Osteocyte (in vitro differentiated cells): Measurements from ENCODE around the gene ACACA. TPM values are rescaled to one million over a fixed set of nuclear protein-coding genes. Genes with fewer than 3 reads are reported as not detected.

Experiments used
- DNase-seq: peaks from one replicate; pipeline ENCODE4 v3.0.0; 2021; ENCODE audit warnings: mixed read lengths; ENCODE audit not compliant: unreplicated experiment; ENCODE audit errors: extremely low spot score
- H3K27ac Mint-ChIP-seq: one replicate; pipeline ENCODE4 v1.8.0; 2021; ENCODE audit warnings: mild to moderate bottlenecking, mixed read lengths; ENCODE audit not compliant: unreplicated experiment
- H3K27me3 Mint-ChIP-seq: one replicate; pipeline ENCODE4 v1.8.0; 2021; ENCODE audit warnings: mixed read lengths; ENCODE audit not compliant: unreplicated experiment
- H3K36me3 Mint-ChIP-seq: one replicate; pipeline ENCODE4 v1.8.0; 2021; ENCODE audit warnings: mixed read lengths; ENCODE audit not compliant: unreplicated experiment
- H3K4me1 Mint-ChIP-seq: one replicate; pipeline ENCODE4 v1.8.0; 2021; ENCODE audit warnings: mixed read lengths; ENCODE audit not compliant: unreplicated experiment
- H3K4me3 Mint-ChIP-seq: one replicate; pipeline ENCODE4 v1.8.0; 2021; ENCODE audit warnings: mild to moderate bottlenecking, moderate library complexity, mixed read lengths; ENCODE audit not compliant: unreplicated experiment
- H3K9me3 Mint-ChIP-seq: one replicate; pipeline ENCODE4 v1.8.0; 2021; ENCODE audit warnings: mixed read lengths; ENCODE audit not compliant: unreplicated experiment
- CTCF ChIP-seq: fragments of 200-600 bp; sonication (generic); IDR thresholded peaks from 2 replicates; pipeline ENCODE4 v1.5.0; 2021; ENCODE audit warnings: antibody characterized with exemption, mild to moderate bottlenecking, moderate library complexity
- total RNA-seq: library from RNA; stranded (reverse); gene quantifications from 2 replicates; pipeline ENCODE4 v1.2.1, GENCODE V29; 2021

Gene ACACA
- total RNA-seq, 1 donor from 2014 or later, result 63.5 TPM

- Mint-ChIP-seq H3K4me1 (no peaks in the 10 kb centered on the region), H3K9me3 (no peaks in the 10 kb centered on the region)
- TF ChIP-seq CTCF, result peak; percentile 80
These were observed 166.8 kb downstream of the ACACA start for GRCh38 chr17:37239690-37240334.

GRCh38 chr17:37234106-37234505 lies 172.5 kb downstream of the ACACA start:
- TF ChIP-seq CTCF, result no peak
- no peaks in the 10 kb centered on the region for H3K4me1 Mint-ChIP-seq
- peaks cover 31% of the 10 kb centered on the region for H3K36me3 Mint-ChIP-seq
- no peak overlapping the region for H3K4me3 Mint-ChIP-seq
- H3K27me3 Mint-ChIP-seq, result no peaks in the 10 kb centered on the region
- no peak for DNase-seq
- H3K9me3 Mint-ChIP-seq, result no peaks in the 10 kb centered on the region
- H3K27ac Mint-ChIP-seq, result no peak overlapping the region

More at GRCh38 chr17:37239690-37240334, 166.8 kb downstream of the ACACA start:
- Mint-ChIP-seq H3K27me3 (no peaks in the 10 kb centered on the region), H3K36me3 (peaks cover 23% of the 10 kb centered on the region), H3K4me3 (no peak overlapping the region), H3K27ac (no peak overlapping the region)
- DNase-seq, result no peak

GRCh38 chr17:37233036-37233435 lies 173.6 kb downstream of the ACACA start:
- no peak for TF ChIP-seq CTCF
- Mint-ChIP-seq H3K36me3 (peaks cover 36% of the 10 kb centered on the region), H3K4me1 (no peaks in the 10 kb centered on the region), H3K9me3 (no peaks in the 10 kb centered on the region), H3K27me3 (no peaks in the 10 kb centered on the region), H3K4me3 (no peak overlapping the region), H3K27ac (no peak overlapping the region)
- DNase-seq, result no peak

GRCh38 chr17:37231887-37232286 lies 174.7 kb downstream of the ACACA start:
- no peak overlapping the region for H3K4me3 Mint-ChIP-seq
- no peaks in the 10 kb centered on the region for H3K4me1 Mint-ChIP-seq
- TF ChIP-seq CTCF, result no peak
- H3K9me3 Mint-ChIP-seq, result no peaks in the 10 kb centered on the region
- H3K27ac Mint-ChIP-seq, result no peak overlapping the region
- DNase-seq, result no peak
- no peaks in the 10 kb centered on the region for H3K27me3 Mint-ChIP-seq
- peaks cover 31% of the 10 kb centered on the region for H3K36me3 Mint-ChIP-seq

- H3K27ac Mint-ChIP-seq, result no peak overlapping the region
- no peaks in the 10 kb centered on the region for H3K4me1 Mint-ChIP-seq
- H3K27me3 Mint-ChIP-seq, result no peaks in the 10 kb centered on the region
- no peaks in the 10 kb centered on the region for H3K9me3 Mint-ChIP-seq
- no peak overlapping the region for H3K4me3 Mint-ChIP-seq
- DNase-seq, result no peak
- no peak for TF ChIP-seq CTCF
- H3K36me3 Mint-ChIP-seq, result peaks cover 22% of the 10 kb centered on the region
These were observed 176.0 kb downstream of the ACACA start for GRCh38 chr17:37230633-37231032.
